ENCODE results near the gene ABHD14A. TPM values are rescaled to one million over a fixed set of nuclear protein-coding genes. Genes with fewer than 3 reads are reported as not detected.

The ABHD14A gene
- total RNA-seq, 4 donors from 2014 or later, result 4.3 to 14.2 (median 9.4) TPM

GRCh38 chr3:51980253-51980652 is 5.4 kb downstream of the ABHD14A start:
- WGBS, 2 donors, result 80 to 98% methylated on average over 2 to 6 of the region's 10 CpGs
- Histone ChIP-seq H3K4me1 (peaks cover 31 to 65% (median 31%) of the 10 kb centered on the region in 3 donors), H3K27me3 (no peaks in the 10 kb centered on the region), H3K4me3 (no peak overlapping the region), H3K36me3 (no peaks in the 10 kb centered on the region), H3K9me3 (no peaks in the 10 kb centered on the region), H3K27ac (no peak overlapping the region)
- TF ChIP-seq CTCF (IDR thresholded peaks at IDR 0.05) (no peak), POLR2A (IDR thresholded peaks at IDR 0.05) (no peak)
- DNase-seq, result no peak
- intact Hi-C loops (cut with DNase I), result no loop called here

DNA sequence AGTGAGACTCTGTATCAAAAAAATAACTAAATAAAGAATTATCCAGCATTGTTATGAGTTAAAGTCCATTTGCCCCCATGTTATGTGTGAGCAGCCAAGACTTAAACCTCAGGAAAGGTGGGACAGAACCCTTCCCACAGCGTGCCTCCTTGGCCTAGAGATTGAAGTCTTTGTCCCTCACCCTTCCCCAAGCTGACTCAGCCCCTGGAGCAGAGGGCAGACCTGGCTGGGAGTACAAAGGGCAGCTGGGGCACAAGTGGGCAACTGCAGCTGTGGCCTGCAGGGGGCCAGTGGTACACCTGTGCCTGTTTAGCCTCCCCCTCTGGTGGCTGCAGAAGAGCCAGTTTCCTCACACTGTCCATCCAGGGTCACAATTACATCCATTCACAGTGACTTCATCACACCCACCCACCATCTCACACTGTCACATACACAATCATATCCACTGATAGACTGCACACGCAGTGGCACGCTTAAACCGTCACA is 7.5 kb downstream of the ABHD14A start:
- intact Hi-C loops (cut with DNase I), result no loop called here
- H3K36me3 ChIP-seq, result no peaks in the 10 kb centered on the region
- peaks cover 20 to 46% (median 22%) of the 10 kb centered on the region in 3 donors for H3K4me1 ChIP-seq
- no peak for DNase-seq
- H3K4me3 ChIP-seq, result peak overlapping the region; percentile 32 to 73 (median 63)
- WGBS, 2 donors, result 0 to 4% methylated on average over 4 of the region's 4 CpGs
- H3K27ac ChIP-seq, result peak overlapping the region; percentile 85 to 98 (median 94)
- H3K27me3 ChIP-seq, result no peaks in the 10 kb centered on the region
- no peaks in the 10 kb centered on the region for H3K9me3 ChIP-seq
- TF ChIP-seq CTCF (IDR thresholded peaks at IDR 0.05), result peak; percentile 16 to 53 (median 25)
- no peak for TF ChIP-seq POLR2A (IDR thresholded peaks at IDR 0.05)

DNA sequence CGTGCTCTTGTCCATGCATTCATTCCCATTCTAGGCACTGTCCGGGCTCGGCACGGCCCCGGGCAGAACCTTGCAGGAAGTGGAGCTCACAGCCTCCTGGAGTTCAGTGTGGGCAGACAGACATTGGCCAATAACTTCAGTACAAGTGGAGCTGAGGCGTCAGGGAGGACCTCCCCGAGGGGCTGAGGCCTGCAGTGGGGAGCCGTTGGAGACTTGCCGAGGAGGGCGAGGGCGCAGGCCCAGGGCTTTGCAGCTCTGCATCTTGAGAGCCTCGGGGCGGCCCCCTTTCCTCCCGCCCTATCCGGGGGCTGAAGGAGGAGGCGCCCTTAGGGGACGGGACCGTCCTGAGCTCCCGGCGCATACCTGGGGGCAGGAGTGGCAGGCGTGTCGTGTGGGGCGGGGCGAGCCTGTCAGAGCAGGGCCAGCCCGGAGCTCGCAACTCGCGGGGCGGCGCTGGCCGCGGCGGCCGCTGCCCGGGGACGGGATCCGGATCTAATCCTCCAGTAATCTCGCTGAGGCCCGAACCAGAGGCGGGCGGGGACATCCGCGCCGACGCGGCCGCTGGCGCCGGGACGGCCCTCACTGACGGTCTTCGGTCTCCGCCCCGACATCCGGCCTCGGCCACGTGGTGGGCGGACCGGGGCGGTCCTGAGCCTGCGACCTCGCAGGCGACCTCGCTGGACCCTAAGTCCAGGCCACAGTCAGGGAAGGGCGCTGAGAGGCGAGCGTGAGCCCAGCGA is 8.1 kb downstream of the ABHD14A start, which contains the start of gene ACY1:
Gene ACY1, plus strand, starts transcription at position 698 of the 740 bp plus-strand sequence. CDS start 530 bp downstream, outside the sequence.
- Histone ChIP-seq H3K27me3 (no peaks in the 10 kb centered on the region), H3K4me3 (peak within 1 kb of the TSS; percentile 32 to 73 (median 63)), H3K36me3 (no peaks in the 10 kb centered on the region), H3K4me1 (peaks cover 17 to 40% (median 20%) of the 10 kb centered on the region in 3 donors), H3K27ac (peak within 1 kb of the TSS; percentile 85 to 98 (median 94)), H3K9me3 (no peaks in the 10 kb centered on the region)
- no peak for DNase-seq
- intact Hi-C loops (cut with DNase I), result no loop called here
- TF ChIP-seq POLR2A (IDR thresholded peaks at IDR 0.05) (peak in 1 of 4 donors; percentile 74), CTCF (IDR thresholded peaks at IDR 0.05) (no peak)
- WGBS, 2 donors, result 0% methylated on average over 2 to 32 of the region's 68 CpGs

DNA sequence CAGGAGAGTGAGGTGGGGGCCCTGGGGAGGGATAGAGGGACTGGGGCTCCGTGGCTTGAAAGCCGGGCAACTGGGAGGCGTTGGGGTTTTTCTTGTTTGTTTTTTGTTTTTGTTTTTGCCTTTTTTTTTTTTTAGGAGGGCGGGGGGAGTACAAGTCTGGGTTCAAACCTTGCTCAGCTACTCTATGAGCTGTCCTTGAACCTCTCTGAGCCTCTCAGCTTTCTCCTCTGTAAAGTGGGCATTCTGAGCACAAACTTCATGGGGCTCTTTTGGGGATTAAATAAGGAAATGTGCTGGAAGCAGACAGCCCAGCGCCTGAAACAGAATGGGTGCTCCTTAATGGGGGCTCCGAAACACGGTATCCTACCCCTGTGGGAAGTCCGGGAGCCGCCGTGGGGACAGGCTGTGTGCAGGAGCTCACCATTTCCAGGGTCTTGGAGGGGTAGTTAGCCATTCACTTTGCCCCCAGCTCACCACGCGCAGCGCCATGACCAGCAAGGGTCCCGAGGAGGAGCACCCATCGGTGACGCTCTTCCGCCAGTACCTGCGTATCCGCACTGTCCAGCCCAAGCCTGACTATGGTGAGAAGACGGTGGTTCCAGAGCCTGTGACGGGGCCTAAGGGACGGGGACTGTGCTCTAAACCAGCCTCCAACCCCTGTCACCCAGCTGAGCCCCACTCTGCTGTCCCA is 8.9 kb downstream of the ABHD14A start:
- DNase-seq, result no peak
- Histone ChIP-seq H3K27ac (peak overlapping the region; percentile 85 to 98 (median 94)), H3K9me3 (no peaks in the 10 kb centered on the region), H3K27me3 (no peaks in the 10 kb centered on the region), H3K4me1 (peaks cover 17 to 37% (median 20%) of the 10 kb centered on the region in 3 donors), H3K4me3 (peak overlapping the region; percentile 32 to 73 (median 63)), H3K36me3 (no peaks in the 10 kb centered on the region)
- TF ChIP-seq POLR2A (IDR thresholded peaks at IDR 0.05) (no peak), CTCF (IDR thresholded peaks at IDR 0.05) (no peak)
- intact Hi-C loops (cut with DNase I), result no loop called here
- WGBS, 2 donors, result 33 to 68% methylated on average over 7 to 22 of the region's 22 CpGs

DNA sequence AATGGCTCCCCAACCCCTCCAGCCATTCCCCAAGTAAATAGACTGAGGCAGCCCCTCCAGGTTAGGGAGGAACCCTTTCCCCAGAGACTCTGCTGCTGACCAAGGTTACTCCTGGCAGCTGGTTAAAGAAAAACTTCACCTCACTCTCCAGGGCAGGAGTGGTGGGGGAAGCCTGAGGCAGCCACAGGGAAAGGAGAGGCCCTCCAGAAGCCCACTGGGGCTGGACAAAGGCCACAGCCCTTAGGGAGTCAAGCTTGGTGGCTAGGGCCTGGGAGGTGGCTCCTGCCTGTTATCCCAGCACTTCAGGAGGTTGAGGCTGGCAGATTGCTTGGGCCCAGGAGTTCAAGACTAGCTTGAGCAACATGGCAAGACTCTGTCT is 9.4 kb downstream of the ABHD14A start:
- no peak for TF ChIP-seq CTCF (IDR thresholded peaks at IDR 0.05)
- no peak for TF ChIP-seq POLR2A (IDR thresholded peaks at IDR 0.05)
- H3K4me1 ChIP-seq, result peaks cover 17 to 38% (median 21%) of the 10 kb centered on the region in 3 donors
- peak overlapping the region in 1 of 4 donors; percentile 73 for H3K4me3 ChIP-seq
- DNase-seq, result no peak
- intact Hi-C loops (cut with DNase I), result no loop called here
- H3K9me3 ChIP-seq, result no peaks in the 10 kb centered on the region
- no peaks in the 10 kb centered on the region for H3K36me3 ChIP-seq
- H3K27ac ChIP-seq, result peak overlapping the region; percentile 85 to 98 (median 94)
- no peaks in the 10 kb centered on the region for H3K27me3 ChIP-seq
